ENCODE results near the gene EIF3K.

Gene EIF3K

GRCh38 chr19:38632476-38633213 lies 13.7 kb downstream of the EIF3K start:
- ChIA-PET POLR2A (ENCODE audit: low non-redundant PET) (no interaction called here), CTCF (interaction anchor here (0.7 kb wide), 1 partner anchor 112 kb away, joined by 3 read pairs; no protein-coding TSS in a partner anchor)
- TF ChIP-seq CTCF (conservative IDR thresholded peaks at IDR 0.05; ENCODE audit: low read depth), result no peak
- DNase-seq (ENCODE audit: low spot score), result no peak
- peak overlapping the region; percentile 84 for H3K27ac ChIP-seq

GRCh38 chr19:38634757-38635482 lies 15.9 kb downstream of the EIF3K start:
- TF ChIP-seq CTCF (conservative IDR thresholded peaks at IDR 0.05; ENCODE audit: low read depth), result peak; percentile 92
- ChIA-PET CTCF (interaction anchor here (0.5 to 1.6 kb wide), 17 partner anchors 9 to 450 kb away, joined by 3 to 11 read pairs (median 3); no protein-coding TSS in a partner anchor), POLR2A (ENCODE audit: low non-redundant PET) (no interaction called here)
- peak; percentile 72 for DNase-seq (ENCODE audit: low spot score)
- H3K27ac ChIP-seq, result peak overlapping the region; percentile 84

GRCh38 chr19:38635483-38636399 lies 16.8 kb downstream of the EIF3K start:
- no peak for DNase-seq (ENCODE audit: low spot score)
- peak overlapping the region; percentile 84 for H3K27ac ChIP-seq
- POLR2A ChIA-PET (ENCODE audit: low non-redundant PET), result no interaction called here
- CTCF ChIA-PET, result interaction anchor here (0.6 to 2.2 kb wide), 7 partner anchors 10 to 202 kb away, joined by 3 to 11 read pairs (median 5); partner anchors contain the start of gene ACTN4
- no peak for TF ChIP-seq CTCF (conservative IDR thresholded peaks at IDR 0.05; ENCODE audit: low read depth)

GRCh38 chr19:38638461-38638860 lies 19.5 kb downstream of the EIF3K start:
- no peak for TF ChIP-seq CTCF (conservative IDR thresholded peaks at IDR 0.05; ENCODE audit: low read depth)
- H3K27ac ChIP-seq, result peak overlapping the region; percentile 84
- ChIA-PET CTCF (no interaction called here), POLR2A (ENCODE audit: low non-redundant PET) (interaction anchor here (1.0 kb wide), 1 partner anchor 25 kb away, joined by 3 read pairs; no protein-coding TSS in a partner anchor)
- DNase-seq (ENCODE audit: low spot score), result no peak

GRCh38 chr19:38639679-38640078 lies 20.7 kb downstream of the EIF3K start:
- CTCF ChIA-PET, result interaction anchor here (0.6 to 1.1 kb wide), 3 partner anchors 13 to 95 kb away, joined by 3 to 6 read pairs (median 6); no protein-coding TSS in a partner anchor
- POLR2A ChIA-PET (ENCODE audit: low non-redundant PET), result interaction anchor here (0.6 kb wide), 1 partner anchor 19 kb away, joined by 3 read pairs; no protein-coding TSS in a partner anchor

More at GRCh38 chr19:38639679-38640078, 20.7 kb downstream of the EIF3K start:
- no peak for DNase-seq (ENCODE audit: low spot score)
- H3K27ac ChIP-seq, result peak overlapping the region; percentile 84
- no peak for TF ChIP-seq CTCF (conservative IDR thresholded peaks at IDR 0.05; ENCODE audit: low read depth)

All from RWPE1 (cell line).